Measurements from ENCODE around the gene PI4K2B.
"Not testable (repeated sequence)": the region's sequence is repeated elsewhere in the genome, so short reads cannot be mapped to it uniquely, and the experiment has no call there.

Gene PI4K2B

DNA sequence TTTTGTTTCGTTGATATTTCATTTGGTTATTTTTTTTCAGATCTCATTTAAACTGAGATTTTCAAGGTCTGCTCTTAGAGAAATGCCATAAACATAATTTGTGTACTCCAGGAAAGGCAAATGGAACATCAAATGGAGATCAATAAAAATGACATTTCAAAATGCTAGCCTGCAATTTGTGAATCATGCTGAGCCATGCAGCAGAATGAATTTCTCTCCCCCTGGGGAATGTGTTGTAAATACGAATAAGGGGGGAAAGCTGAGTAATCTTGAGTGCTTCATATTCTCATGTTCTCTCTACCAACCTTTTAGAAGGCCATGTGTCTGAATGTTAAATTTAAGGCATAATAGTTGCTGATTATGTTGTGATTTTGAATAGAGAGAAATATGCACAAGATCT is 86.5 kb downstream of the PI4K2B start:
- H3K27ac ChIP-seq (ENCODE audit: insufficient read depth, low read depth, low read length, poor library complexity, severe bottlenecking), result no peak overlapping the region
- WGBS, 2 experiments, result 87 to 92% methylated on average over 2 of the region's 2 CpGs
- no peaks in the 10 kb centered on the region for H3K9me3 ChIP-seq (ENCODE audit: control insufficient read depth, low read length)
- H3K27me3 ChIP-seq (ENCODE audit: control insufficient read depth, insufficient read depth, low read length, poor library complexity, severe bottlenecking), result no peaks in the 10 kb centered on the region
- no peaks in the 10 kb centered on the region for H3K36me3 ChIP-seq (ENCODE audit: control insufficient read depth, insufficient read depth, low read length)
- no peak overlapping the region for H3K4me3 ChIP-seq (ENCODE audit: insufficient read depth, low read depth, low read length)
- H3K4me1 ChIP-seq (ENCODE audit: control insufficient read depth, insufficient read depth, low read length), result no peaks in the 10 kb centered on the region

DNA sequence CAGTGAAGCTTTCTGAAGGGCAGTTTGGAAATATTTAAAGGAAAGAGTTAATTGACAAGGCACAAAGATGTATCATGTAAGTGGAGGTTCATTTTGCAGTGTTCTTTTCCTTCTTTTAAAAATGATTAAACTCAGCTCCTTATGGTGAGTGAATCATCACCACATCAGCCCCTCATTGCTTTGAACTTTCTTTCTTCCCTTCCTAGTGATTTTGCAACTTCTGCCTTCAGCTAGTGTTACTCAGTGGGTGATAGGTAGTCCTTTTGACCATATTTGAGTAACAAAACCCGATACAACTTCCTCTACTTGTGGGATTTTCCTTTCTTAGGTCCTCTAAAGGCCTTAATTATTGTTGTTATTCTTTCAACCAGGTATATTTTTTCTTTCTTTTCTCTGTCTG is 86.9 kb downstream of the PI4K2B start:
- H3K9me3 ChIP-seq (ENCODE audit: control insufficient read depth, low read length), result no peaks in the 10 kb centered on the region
- WGBS, 2 experiments, result 87% methylated on average over 1 of the region's 1 CpG; no CpG with 5 or more reads in 1 of the 2 experiments
- no peak overlapping the region for H3K27ac ChIP-seq (ENCODE audit: insufficient read depth, low read depth, low read length, poor library complexity, severe bottlenecking)
- H3K27me3 ChIP-seq (ENCODE audit: control insufficient read depth, insufficient read depth, low read length, poor library complexity, severe bottlenecking), result no peaks in the 10 kb centered on the region
- H3K36me3 ChIP-seq (ENCODE audit: control insufficient read depth, insufficient read depth, low read length), result no peaks in the 10 kb centered on the region
- no peak overlapping the region for H3K4me3 ChIP-seq (ENCODE audit: insufficient read depth, low read depth, low read length)
- H3K4me1 ChIP-seq (ENCODE audit: control insufficient read depth, insufficient read depth, low read length), result no peaks in the 10 kb centered on the region

DNA sequence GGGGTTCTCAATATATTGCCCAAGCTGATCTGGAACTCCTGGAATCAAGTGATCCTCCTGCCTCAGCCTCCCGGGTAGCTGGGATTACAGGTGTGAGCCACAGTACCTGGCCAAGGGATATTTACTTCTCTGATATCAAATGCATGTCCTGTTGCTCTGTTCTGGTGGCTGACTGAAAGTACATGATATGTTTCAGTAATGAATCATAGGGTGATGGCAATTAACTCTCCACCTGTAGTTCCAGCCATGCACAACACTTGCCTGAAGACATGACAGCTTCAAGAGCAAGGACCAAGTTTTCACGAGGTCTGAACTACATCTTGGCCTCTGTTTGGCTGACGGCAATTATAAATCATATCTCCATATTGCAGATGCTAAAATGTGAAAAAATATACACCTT is 87.9 kb downstream of the PI4K2B start:
- 92 to 96% methylated on average over 2 to 3 of the region's 3 CpGs for WGBS, 2 experiments
- no peaks in the 10 kb centered on the region for H3K36me3 ChIP-seq (ENCODE audit: control insufficient read depth, insufficient read depth, low read length)

DNA sequence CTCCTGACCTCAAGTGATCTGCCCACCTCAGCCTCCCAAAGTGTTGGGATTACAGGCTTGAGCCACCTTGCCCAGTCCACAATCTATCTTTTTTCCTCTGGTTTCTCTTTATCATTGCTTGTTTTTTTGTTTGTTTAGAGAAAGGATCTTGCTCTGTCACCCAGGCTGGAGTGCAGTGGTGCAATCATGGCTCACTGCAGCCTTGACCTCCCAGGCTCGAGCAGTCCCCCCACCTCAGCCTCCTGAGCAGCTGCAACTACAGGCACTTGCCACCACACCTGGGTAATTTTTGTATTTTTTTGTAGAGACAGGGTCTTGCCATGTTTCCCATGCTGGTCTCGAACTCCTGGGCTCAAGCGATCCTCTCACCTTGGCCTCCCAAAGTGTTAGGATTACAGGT is 94.6 kb downstream of the PI4K2B start:
- H3K27me3 ChIP-seq (ENCODE audit: control insufficient read depth, insufficient read depth, low read length, poor library complexity, severe bottlenecking); H3K36me3 ChIP-seq (ENCODE audit: control insufficient read depth, insufficient read depth, low read length); H3K27ac ChIP-seq (ENCODE audit: insufficient read depth, low read depth, low read length, poor library complexity, severe bottlenecking); H3K9me3 ChIP-seq (ENCODE audit: control insufficient read depth, low read length); H3K4me3 ChIP-seq (ENCODE audit: insufficient read depth, low read depth, low read length); H3K4me1 ChIP-seq (ENCODE audit: control insufficient read depth, insufficient read depth, low read length): not testable (repeated sequence)
- WGBS, 2 experiments, result 91 to 94% methylated on average over 3 of the region's 3 CpGs

More for the DNA sequence above, 87.9 kb downstream of the PI4K2B start:
- Histone ChIP-seq H3K27me3 (ENCODE audit: control insufficient read depth, insufficient read depth, low read length, poor library complexity, severe bottlenecking) (no peaks in the 10 kb centered on the region), H3K9me3 (ENCODE audit: control insufficient read depth, low read length) (no peaks in the 10 kb centered on the region), H3K4me1 (ENCODE audit: control insufficient read depth, insufficient read depth, low read length) (no peaks in the 10 kb centered on the region), H3K27ac (ENCODE audit: insufficient read depth, low read depth, low read length, poor library complexity, severe bottlenecking) (no peak overlapping the region), H3K4me3 (ENCODE audit: insufficient read depth, low read depth, low read length) (no peak overlapping the region)

Measured in ectodermal cell (in vitro differentiated cells).